Measurements from ENCODE around the gene NFIC.

NFIC gene

GRCh38 chr19:3483226-3483628 lies 116.8 kb downstream of the NFIC start, which contains the start of gene SMIM44:
Gene SMIM44 (minus strand): TSS chr19:3483441. CDS start chr19:3483403, 38 bp downstream.
- TF ChIP-seq CTCF (IDR thresholded peaks at IDR 0.05; ENCODE audit: low read length), result no peak
- TF ChIP-seq EZH2 (optimal IDR thresholded peaks at IDR 0.05; ENCODE audit: low read depth, low read length), result no peak
- TF ChIP-seq EZH2phosphoT487 (IDR thresholded peaks at IDR 0.05; ENCODE audit: low read length), result no peak
- Histone ChIP-seq H3K4me3 (ENCODE audit: low read length) (no peak within 1 kb of the TSS), H3K9me2 (replicated peaks; ENCODE audit: insufficient read depth, low read length) (no peaks in the 10 kb centered on the region), H3K36me3 (replicated peaks; ENCODE audit: insufficient read depth, low read length) (no peaks in the 10 kb centered on the region), H3K9ac (ENCODE audit: low read length) (no peak within 1 kb of the TSS), H2AFZ (ENCODE audit: low read length) (no peak within 1 kb of the TSS), H3K27ac (ENCODE audit: low read length) (no peak within 1 kb of the TSS), H3F3A (ENCODE audit: insufficient read depth, low read length) (no peaks in the 10 kb centered on the region), H3K27me3 (replicated peaks; ENCODE audit: insufficient read depth, low read length) (peaks cover 67% of the 10 kb centered on the region), H4K20me1 (ENCODE audit: insufficient read depth, low read length) (no peaks in the 10 kb centered on the region), H3K4me1 (ENCODE audit: low read length) (no peaks in the 10 kb centered on the region), H3K4me2 (ENCODE audit: low read depth, low read length) (no peak within 1 kb of the TSS), H3K9me3 (replicated peaks; ENCODE audit: insufficient read depth, low read length) (no peaks in the 10 kb centered on the region), H3K79me2 (ENCODE audit: low read length) (no peaks in the 10 kb centered on the region)
- no peak for DNase-seq

GRCh38 chr19:3491396-3492119 lies 125.2 kb downstream of the NFIC start:
- H3K9me2 ChIP-seq (replicated peaks; ENCODE audit: insufficient read depth, low read length), result no peaks in the 10 kb centered on the region
- H3K4me2 ChIP-seq (ENCODE audit: low read depth, low read length), result no peak overlapping the region
- no peak overlapping the region for H3K27ac ChIP-seq (ENCODE audit: low read length)
- no peak for DNase-seq
- H3K4me1 ChIP-seq (ENCODE audit: low read length), result no peaks in the 10 kb centered on the region
- H3K4me3 ChIP-seq (ENCODE audit: low read length), result no peak overlapping the region
- TF ChIP-seq CTCF (IDR thresholded peaks at IDR 0.05; ENCODE audit: low read length), result no peak
- H2AFZ ChIP-seq (ENCODE audit: low read length), result no peak overlapping the region
- peaks cover 2% of the 10 kb centered on the region for H3K79me2 ChIP-seq (ENCODE audit: low read length)
- no peaks in the 10 kb centered on the region for H3K27me3 ChIP-seq (replicated peaks; ENCODE audit: insufficient read depth, low read length)
- H3K9me3 ChIP-seq (replicated peaks; ENCODE audit: insufficient read depth, low read length), result no peaks in the 10 kb centered on the region
- no peaks in the 10 kb centered on the region; the same call in 1 of the 2 replicates for H4K20me1 ChIP-seq (ENCODE audit: insufficient read depth, low read length)
- 0 out of 2 replicates have a peak, but pooled peaks cover 3% of the 10 kb centered on the region for H3K36me3 ChIP-seq (replicated peaks; ENCODE audit: insufficient read depth, low read length)
- H3F3A ChIP-seq (ENCODE audit: insufficient read depth, low read length), result no peaks in the 10 kb centered on the region; the same call in 1 of the 2 replicates
- H3K9ac ChIP-seq (ENCODE audit: low read length), result no peak overlapping the region

- Histone ChIP-seq H2AFZ (ENCODE audit: low read length) (no peak overlapping the region), H3K4me2 (ENCODE audit: low read depth, low read length) (no peak overlapping the region), H4K20me1 (ENCODE audit: insufficient read depth, low read length) (no peaks in the 10 kb centered on the region; the same call in 1 of the 2 replicates), H3K27me3 (replicated peaks; ENCODE audit: insufficient read depth, low read length) (no peaks in the 10 kb centered on the region), H3K4me3 (ENCODE audit: low read length) (no peak overlapping the region), H3F3A (ENCODE audit: insufficient read depth, low read length) (no peaks in the 10 kb centered on the region; the same call in 1 of the 2 replicates), H3K9me2 (replicated peaks; ENCODE audit: insufficient read depth, low read length) (no peaks in the 10 kb centered on the region), H3K79me2 (ENCODE audit: low read length) (peaks cover 9% of the 10 kb centered on the region), H3K27ac (ENCODE audit: low read length) (no peak overlapping the region), H3K9me3 (replicated peaks; ENCODE audit: insufficient read depth, low read length) (no peaks in the 10 kb centered on the region), H3K9ac (ENCODE audit: low read length) (no peak overlapping the region), H3K36me3 (replicated peaks; ENCODE audit: insufficient read depth, low read length) (0 out of 2 replicates have a peak, but pooled peaks cover 3% of the 10 kb centered on the region), H3K4me1 (ENCODE audit: low read length) (no peaks in the 10 kb centered on the region)
- DNase-seq, result no peak
- TF ChIP-seq EZH2phosphoT487 (IDR thresholded peaks at IDR 0.05; ENCODE audit: low read length), result no peak
- no peak for TF ChIP-seq CTCF (IDR thresholded peaks at IDR 0.05; ENCODE audit: low read length)
- no peak for TF ChIP-seq EZH2 (optimal IDR thresholded peaks at IDR 0.05; ENCODE audit: low read depth, low read length)
Measured at GRCh38 chr19:3492131-3492839, 125.9 kb downstream of the NFIC start.

Measured in MM.1S (cell line).